ENCODE data around the gene SCD5. TPM values are rescaled to one million over a fixed set of nuclear protein-coding genes. Genes with fewer than 3 reads are reported as not detected.
A peak's percentile ranks its signal among the peaks of the same experiment; 100 is the strongest.

SCD5 gene
- total and polyA plus RNA-seq, 2 of the 13 experiments (the other 11 are each of a cell fraction or from before 2014, with no cell fraction given), result not detected

GRCh38 chr4:82696117-82696860, 102.3 kb downstream of the SCD5 start:
- Histone ChIP-seq H3K4me3 (replicated peaks in 1 of 3; ENCODE audit: insufficient read depth in 1 of 3, low read depth in 2 of 3, low read length in 3 of 3) (no peak overlapping the region), H3K36me3 (replicated peaks in 1 of 2; ENCODE audit: control insufficient read depth in 1 of 2, insufficient read depth in 2 of 2, low read length in 2 of 2) (no peaks in the 10 kb centered on the region), H3K9ac (ENCODE audit: insufficient read depth, low read depth, low read length) (no peak overlapping the region), H2AFZ (ENCODE audit: low read length) (no peak overlapping the region), H3K79me2 (ENCODE audit: insufficient read depth, low read length) (no peaks in the 10 kb centered on the region), H3K27me3 (ENCODE audit: control insufficient read depth in 1 of 2, insufficient read depth in 2 of 2, low read length in 2 of 2) (0 out of 5 replicates have a peak, but pooled peaks cover 0 to 2% of the 10 kb centered on the region in 2 experiments), H3K9me3 (ENCODE audit: low read length) (no peaks in the 10 kb centered on the region), H3K27ac (ENCODE audit: extremely low read length, insufficient read depth, low read length) (no peak overlapping the region), H3K4me1 (ENCODE audit: insufficient read depth, low read length) (no peaks in the 10 kb centered on the region), H4K20me1 (ENCODE audit: insufficient read depth, low read length) (no peaks in the 10 kb centered on the region), H3K4me2 (ENCODE audit: low read depth, low read length) (no peak overlapping the region)
- POLR2A ChIA-PET, result no interaction called here
- in situ Hi-C loops (cut with HindIII; ENCODE audit: extremely low pct_ligation_motif_present, low pct_unique_long_range_greater_than_20kb), result no loop called here
- no TSS peak for BruUV-seq (replicated peaks)
- DNase-seq (ENCODE audit: low spot score) (no peak), ATAC-seq (no peak), FAIRE-seq (no peak)
- intact Hi-C loops (cut with micrococcal nuclease; ENCODE audit: unreplicated experiment), result no loop called here
- CTCF ChIA-PET (ENCODE audit: low intra/inter-chr PET ratio, low total read pairs), result no interaction called here
- no peak for TF ChIP-seq ZNF768 (CRISPR knock-in tag; IDR thresholded peaks at IDR 0.05)
- WGBS (ENCODE audit: low lambda C conversion rate), result 24% methylated on average over 5 of the region's 5 CpGs

GRCh38 chr4:82694892-82695291, 103.7 kb downstream of the SCD5 start:
- Histone ChIP-seq H3K27me3 (ENCODE audit: control insufficient read depth in 1 of 2, insufficient read depth in 2 of 2, low read length in 2 of 2) (0 out of 5 replicates have a peak, but pooled peaks cover 0 to 2% of the 10 kb centered on the region in 2 experiments), H3K4me2 (ENCODE audit: low read depth, low read length) (no peak overlapping the region), H3K4me3 (replicated peaks in 1 of 3; ENCODE audit: insufficient read depth in 1 of 3, low read depth in 2 of 3, low read length in 3 of 3) (no peak overlapping the region), H3K9ac (ENCODE audit: insufficient read depth, low read depth, low read length) (no peak overlapping the region), H3K79me2 (ENCODE audit: insufficient read depth, low read length) (no peaks in the 10 kb centered on the region), H3K9me3 (ENCODE audit: low read length) (no peaks in the 10 kb centered on the region), H4K20me1 (ENCODE audit: insufficient read depth, low read length) (no peaks in the 10 kb centered on the region), H3K27ac (ENCODE audit: extremely low read length, insufficient read depth, low read length) (no peak overlapping the region), H3K36me3 (replicated peaks in 1 of 2; ENCODE audit: control insufficient read depth in 1 of 2, insufficient read depth in 2 of 2, low read length in 2 of 2) (no peaks in the 10 kb centered on the region), H2AFZ (ENCODE audit: low read length) (no peak overlapping the region), H3K4me1 (ENCODE audit: insufficient read depth, low read length) (no peaks in the 10 kb centered on the region)
- 50% methylated on average over 4 of the region's 4 CpGs for WGBS (ENCODE audit: low lambda C conversion rate)
- ChIA-PET CTCF (ENCODE audit: low intra/inter-chr PET ratio, low total read pairs) (no interaction called here), POLR2A (no interaction called here)
- in situ Hi-C loops (cut with HindIII; ENCODE audit: extremely low pct_ligation_motif_present, low pct_unique_long_range_greater_than_20kb) (no loop called here), intact Hi-C loops (cut with micrococcal nuclease; ENCODE audit: unreplicated experiment) (no loop called here)
- no peak for DNase-seq (ENCODE audit: low spot score)
- peak; percentile 69 for ATAC-seq
- BruUV-seq (replicated peaks), result no TSS peak
- TF ChIP-seq SRSF9 (IDR thresholded peaks at IDR 0.05; ENCODE audit: borderline replicate concordance, insufficient read depth, low read depth, low read length, poor library complexity, severe bottlenecking) (no peak), SYNCRIP (IDR thresholded peaks at IDR 0.05; ENCODE audit: insufficient read depth, low read depth, low read length) (no peak), KDM6A (CRISPR knock-in tag; IDR thresholded peaks at IDR 0.05; ENCODE audit: low read depth) (no peak), ZNF12 (CRISPR knock-in tag; IDR thresholded peaks at IDR 0.05) (no peak), ZNF276 (CRISPR knock-in tag; IDR thresholded peaks at IDR 0.05; ENCODE audit: low read depth) (no peak)
- FAIRE-seq, result no peak
